AG10803 (cell line): ENCODE data around the gene TMEM108.

Source experiments
- DNase-seq: peaks from one replicate; pipeline ENCODE4 v3.0.0; 2010; ENCODE audit warnings: low read depth
- H3K4me3 ChIP-seq: 2 replicates; pipeline ENCODE4 v1.5.1; 2011; ENCODE audit warnings: mild to moderate bottlenecking, low read length, control low read depth
- CTCF ChIP-seq: conservative IDR thresholded peaks from 2 replicates; pipeline ENCODE4 v1.5.1; 2011; ENCODE audit warnings: mild to moderate bottlenecking, low read length, control low read depth, inconsistent platforms

TMEM108 gene

GRCh38 chr3:133040696-133041523 is 2.7 kb downstream of the TMEM108 start:
- TF ChIP-seq CTCF = peak; percentile 91
- DNase-seq = peak; percentile 67

GRCh38 chr3:133041524-133041829 is 3.3 kb downstream of the TMEM108 start:
- no peak for TF ChIP-seq CTCF

More at GRCh38 chr3:133040696-133041523, 2.7 kb downstream of the TMEM108 start:
- H3K4me3 ChIP-seq = no peak overlapping the region

GRCh38 chr3:133042778-133043177 is 4.6 kb downstream of the TMEM108 start:
- no peak for DNase-seq
- no peak overlapping the region for H3K4me3 ChIP-seq
- TF ChIP-seq CTCF = no peak

More at GRCh38 chr3:133041524-133041829, 3.3 kb downstream of the TMEM108 start:
- DNase-seq = no peak
- no peak overlapping the region for H3K4me3 ChIP-seq

- H3K4me3 ChIP-seq = no peak overlapping the region
- no peak for TF ChIP-seq CTCF
- no peak for DNase-seq
These were observed 9.8 kb downstream of the TMEM108 start for GRCh38 chr3:133047980-133048379.

GRCh38 chr3:133049491-133049890 is 11.3 kb downstream of the TMEM108 start:
- H3K4me3 ChIP-seq = no peak overlapping the region
- no peak for DNase-seq
- no peak for TF ChIP-seq CTCF

GRCh38 chr3:133050891-133051290 is 12.7 kb downstream of the TMEM108 start:
- no peak overlapping the region for H3K4me3 ChIP-seq
- no peak for DNase-seq
- TF ChIP-seq CTCF = no peak

GRCh38 chr3:133053532-133053931 is 15.3 kb downstream of the TMEM108 start:
- no peak overlapping the region for H3K4me3 ChIP-seq
- TF ChIP-seq CTCF = no peak
- no peak for DNase-seq
